MM.1S (cell line): Measurements from ENCODE around the gene NDEL1.
A peak's percentile ranks its signal among the peaks of the same experiment; 100 is the strongest.

ENCODE experiments used
- DNase-seq: peaks from one replicate; pipeline ENCODE4 v3.0.0-alpha.2; 2015
- H2AFZ ChIP-seq: fragments of 300-600 bp; sonication (generic); 2 replicates; pipeline ENCODE4 v1.6.0; 2016; ENCODE audit warnings: antibody characterized with exemption, low read length
- H3F3A ChIP-seq: fragments of 300-600 bp; sonication (generic); 2 replicates; pipeline ENCODE4 v1.6.1; 2016; ENCODE audit warnings: mild to moderate bottlenecking, antibody characterized with exemption, low read length, moderate library complexity, mixed read lengths; ENCODE audit not compliant: insufficient read depth
- H3K27ac ChIP-seq: fragments of 300-600 bp; sonication (generic); 2 replicates; pipeline ENCODE4 v1.5.1; 2016; ENCODE audit warnings: mild to moderate bottlenecking, low read length
- H3K27me3 ChIP-seq: fragments of 300-600 bp; sonication (generic); replicated peaks from 2 replicates; pipeline ENCODE4 v1.6.0; 2016; ENCODE audit warnings: low read length; ENCODE audit not compliant: insufficient read depth
- H3K36me3 ChIP-seq: fragments of 300-600 bp; sonication (generic); replicated peaks from 2 replicates; pipeline ENCODE4 v1.6.1; 2016; ENCODE audit warnings: mild to moderate bottlenecking, low read length, mixed read lengths; ENCODE audit not compliant: insufficient read depth
- H3K4me1 ChIP-seq: fragments of 300-600 bp; sonication (generic); 2 replicates; pipeline ENCODE4 v1.6.1; 2016; ENCODE audit warnings: low read length, mixed read lengths
- H3K4me2 ChIP-seq: fragments of 300-600 bp; sonication (generic); 2 replicates; pipeline ENCODE4 v1.6.0; 2016; ENCODE audit warnings: low read depth, low read length
- H3K4me3 ChIP-seq: fragments of 300-600 bp; sonication (generic); 2 replicates; pipeline ENCODE4 v1.5.1; 2016; ENCODE audit warnings: low read length, mixed read lengths
- H3K79me2 ChIP-seq: fragments of 300-600 bp; sonication (generic); 2 replicates; pipeline ENCODE4 v1.6.1; 2016; ENCODE audit warnings: mixed run types, low read length, mixed read lengths
- H3K9ac ChIP-seq: fragments of 300-600 bp; sonication (generic); 2 replicates; pipeline ENCODE4 v1.6.1; 2016; ENCODE audit warnings: low read length, mixed read lengths
- H3K9me2 ChIP-seq: fragments of 300-600 bp; sonication (generic); replicated peaks from 2 replicates; pipeline ENCODE4 v1.6.1; 2016; ENCODE audit warnings: mild to moderate bottlenecking, low read length, mixed read lengths; ENCODE audit not compliant: insufficient read depth
- H3K9me3 ChIP-seq: fragments of 300-600 bp; sonication (generic); replicated peaks from 2 replicates; pipeline ENCODE4 v1.6.1; 2016; ENCODE audit warnings: mild to moderate bottlenecking, low read length, mixed read lengths; ENCODE audit not compliant: insufficient read depth
- H4K20me1 ChIP-seq: fragments of 300-600 bp; sonication (generic); 2 replicates; pipeline ENCODE4 v1.6.1; 2016; ENCODE audit warnings: mild to moderate bottlenecking, low read length, moderate library complexity, mixed read lengths; ENCODE audit not compliant: insufficient read depth
- CTCF ChIP-seq: fragments of 300-600 bp; sonication (generic); IDR thresholded peaks from 2 replicates; pipeline ENCODE4 v1.5.1; 2016; ENCODE audit warnings: antibody characterized with exemption, low read length, mixed read lengths
- EZH2 ChIP-seq: fragments of 300-600 bp; sonication (generic); optimal IDR thresholded peaks from 2 replicates; pipeline ENCODE3; 2017; ENCODE audit warnings: low read depth, mild to moderate bottlenecking, antibody characterized with exemption, low read length, mixed read lengths
- EZH2phosphoT487 ChIP-seq: fragments of 300-600 bp; sonication (generic); IDR thresholded peaks from 2 replicates; pipeline ENCODE4 v1.6.1; 2018; ENCODE audit warnings: antibody characterized with exemption, low read length

Gene NDEL1

GRCh38 chr17:8410883-8411238 lies 24.8 kb upstream of the NDEL1 start:
- Histone ChIP-seq H3K4me1 (peaks cover 6% of the 10 kb centered on the region; the same call in 1 of the 2 replicates), H4K20me1 (no peaks in the 10 kb centered on the region), H3K4me2 (peak overlapping the region; percentile 36; the same call in 1 of the 2 replicates), H3K4me3 (no peak overlapping the region), H3K9ac (no peak overlapping the region), H3F3A (no peaks in the 10 kb centered on the region), H3K27ac (no peak overlapping the region), H3K9me3 (no peaks in the 10 kb centered on the region), H3K9me2 (no peaks in the 10 kb centered on the region), H3K36me3 (no peaks in the 10 kb centered on the region), H2AFZ (no peak overlapping the region), H3K27me3 (no peaks in the 10 kb centered on the region), H3K79me2 (no peaks in the 10 kb centered on the region)
- no peak for TF ChIP-seq EZH2phosphoT487
- no peak for TF ChIP-seq CTCF
- TF ChIP-seq EZH2: no peak
- no peak for DNase-seq

GRCh38 chr17:8412089-8412488 lies 23.6 kb upstream of the NDEL1 start:
- no peaks in the 10 kb centered on the region for H3K27me3 ChIP-seq
- no peaks in the 10 kb centered on the region for H3K36me3 ChIP-seq
- H3K4me1 ChIP-seq: peaks cover 6% of the 10 kb centered on the region; the same call in 1 of the 2 replicates
- H3K9me3 ChIP-seq: no peaks in the 10 kb centered on the region
- H4K20me1 ChIP-seq: no peaks in the 10 kb centered on the region
- H3K4me3 ChIP-seq: no peak overlapping the region
- H3K4me2 ChIP-seq: no peak overlapping the region
- no peak overlapping the region for H3K9ac ChIP-seq
- no peaks in the 10 kb centered on the region for H3K79me2 ChIP-seq
- H3F3A ChIP-seq: no peaks in the 10 kb centered on the region
- H3K27ac ChIP-seq: no peak overlapping the region
- H3K9me2 ChIP-seq: no peaks in the 10 kb centered on the region
- no peak overlapping the region for H2AFZ ChIP-seq
- no peak for TF ChIP-seq EZH2
- no peak for TF ChIP-seq CTCF
- TF ChIP-seq EZH2phosphoT487: no peak
- DNase-seq: no peak

- DNase-seq: no peak
- no peaks in the 10 kb centered on the region for H3F3A ChIP-seq
- no peaks in the 10 kb centered on the region for H3K36me3 ChIP-seq
- no peaks in the 10 kb centered on the region for H4K20me1 ChIP-seq
- no peak overlapping the region for H3K4me2 ChIP-seq
- H3K27ac ChIP-seq: no peak overlapping the region
- H3K9me2 ChIP-seq: no peaks in the 10 kb centered on the region
- peaks cover 6% of the 10 kb centered on the region; the same call in 1 of the 2 replicates for H3K4me1 ChIP-seq
- no peaks in the 10 kb centered on the region for H3K9me3 ChIP-seq
- H2AFZ ChIP-seq: no peak overlapping the region
- no peak for TF ChIP-seq EZH2phosphoT487
- no peak for TF ChIP-seq CTCF
- no peak for TF ChIP-seq EZH2
- H3K9ac ChIP-seq: no peak overlapping the region
- H3K27me3 ChIP-seq: no peaks in the 10 kb centered on the region
- H3K79me2 ChIP-seq: no peaks in the 10 kb centered on the region
- H3K4me3 ChIP-seq: no peak overlapping the region
Observed at GRCh38 chr17:8413328-8413727, 22.4 kb upstream of the NDEL1 start.
